ENCODE results near the gene MOCS1. TPM values are rescaled to one million over a fixed set of nuclear protein-coding genes. Genes with fewer than 3 reads are reported as not detected.

MOCS1 gene
- total RNA-seq, 4 donors from 2014 or later = 23.4 to 39.8 (median 33.1) TPM

DNA sequence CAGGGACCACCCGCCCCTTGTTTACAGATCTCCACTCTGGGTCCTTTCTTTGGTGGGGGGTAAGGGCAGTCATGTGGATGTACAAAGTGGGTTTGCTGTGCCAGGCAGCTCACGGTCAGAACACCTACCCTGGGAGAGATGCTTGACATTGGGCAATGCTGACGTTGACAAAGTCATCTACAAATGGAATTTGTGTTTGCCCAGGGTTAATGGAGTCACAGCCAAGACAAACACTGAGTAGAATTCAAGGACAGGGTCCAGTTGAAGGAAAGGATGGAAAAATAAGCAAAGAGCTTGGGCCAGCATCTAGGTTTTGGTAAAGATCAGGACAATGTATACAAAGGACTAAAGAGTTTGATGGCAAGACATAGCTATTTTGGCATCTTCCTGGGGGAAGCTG, 54.7 kb downstream of the MOCS1 start:
- intact Hi-C loops (cut with DNase I) = loop anchor here (10.0 kb wide), 1 partner anchor 425 kb away; no protein-coding TSS in a partner anchor
- TF ChIP-seq, protein P1, sequence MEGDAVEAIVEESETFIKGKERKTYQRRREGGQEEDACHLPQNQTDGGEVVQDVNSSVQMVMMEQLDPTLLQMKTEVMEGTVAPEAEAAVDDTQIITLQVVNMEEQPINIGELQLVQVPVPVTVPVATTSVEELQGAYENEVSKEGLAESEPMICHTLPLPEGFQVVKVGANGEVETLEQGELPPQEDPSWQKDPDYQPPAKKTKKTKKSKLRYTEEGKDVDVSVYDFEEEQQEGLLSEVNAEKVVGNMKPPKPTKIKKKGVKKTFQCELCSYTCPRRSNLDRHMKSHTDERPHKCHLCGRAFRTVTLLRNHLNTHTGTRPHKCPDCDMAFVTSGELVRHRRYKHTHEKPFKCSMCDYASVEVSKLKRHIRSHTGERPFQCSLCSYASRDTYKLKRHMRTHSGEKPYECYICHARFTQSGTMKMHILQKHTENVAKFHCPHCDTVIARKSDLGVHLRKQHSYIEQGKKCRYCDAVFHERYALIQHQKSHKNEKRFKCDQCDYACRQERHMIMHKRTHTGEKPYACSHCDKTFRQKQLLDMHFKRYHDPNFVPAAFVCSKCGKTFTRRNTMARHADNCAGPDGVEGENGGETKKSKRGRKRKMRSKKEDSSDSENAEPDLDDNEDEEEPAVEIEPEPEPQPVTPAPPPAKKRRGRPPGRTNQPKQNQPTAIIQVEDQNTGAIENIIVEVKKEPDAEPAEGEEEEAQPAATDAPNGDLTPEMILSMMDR (IDR thresholded peaks at IDR 0.05) = no peak
- no peak for TF ChIP-seq POLR2A (IDR thresholded peaks at IDR 0.05)
- no peak for DNase-seq
- H3K4me1 ChIP-seq = peaks cover 6 to 35% of the 10 kb centered on the region in 2 donors
- H3K9me3 ChIP-seq = no peaks in the 10 kb centered on the region
- H3K27ac ChIP-seq = no peak overlapping the region
- H3K4me3 ChIP-seq (replicated peaks in 1 of 3) = no peak overlapping the region
- WGBS, 2 donors = 56 to 65% methylated on average over 3 of the region's 3 CpGs
- H3K36me3 ChIP-seq = peaks cover 5 to 6% of the 10 kb centered on the region in 2 donors
- H3K27me3 ChIP-seq = no peaks in the 10 kb centered on the region

DNA sequence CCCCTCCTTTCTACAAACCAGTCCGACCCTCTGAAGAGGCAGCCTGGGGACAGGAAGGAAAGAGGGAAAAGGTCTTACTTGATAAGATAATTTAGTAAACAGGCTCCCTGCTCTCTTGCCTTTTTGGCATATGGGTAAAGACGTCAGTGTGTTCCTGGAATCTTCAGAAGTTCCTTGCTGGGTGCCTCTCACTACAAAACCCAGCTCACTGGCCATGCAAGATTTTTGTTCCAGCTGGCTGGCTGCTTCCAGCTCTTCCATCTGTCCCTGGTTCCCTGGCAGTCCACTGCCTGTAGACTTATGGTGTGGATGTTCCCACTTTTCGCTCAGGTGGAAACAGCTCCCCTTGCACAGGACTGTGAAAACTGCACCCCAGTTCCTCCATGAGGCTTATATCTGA, 57.4 kb downstream of the MOCS1 start:
- Histone ChIP-seq H3K9me3 (no peaks in the 10 kb centered on the region), H3K4me1 (peaks cover 1 to 23% of the 10 kb centered on the region in 2 donors), H3K27me3 (no peaks in the 10 kb centered on the region), H3K4me3 (replicated peaks in 1 of 3) (no peak overlapping the region), H3K27ac (peak overlapping the region in 2 of 3 donors; percentile 42 to 57), H3K36me3 (peaks cover 5 to 6% of the 10 kb centered on the region in 2 donors)
- no peak for TF ChIP-seq POLR2A (IDR thresholded peaks at IDR 0.05)
- TF ChIP-seq, protein P1 (IDR thresholded peaks at IDR 0.05) = no peak
- WGBS, 2 donors = 29 to 30% methylated on average over 3 of the region's 3 CpGs
- DNase-seq = peak; percentile 63 to 64
- intact Hi-C loops (cut with DNase I) = loop anchor here (10.0 kb wide), 1 partner anchor 428 kb away; no protein-coding TSS in a partner anchor

DNA sequence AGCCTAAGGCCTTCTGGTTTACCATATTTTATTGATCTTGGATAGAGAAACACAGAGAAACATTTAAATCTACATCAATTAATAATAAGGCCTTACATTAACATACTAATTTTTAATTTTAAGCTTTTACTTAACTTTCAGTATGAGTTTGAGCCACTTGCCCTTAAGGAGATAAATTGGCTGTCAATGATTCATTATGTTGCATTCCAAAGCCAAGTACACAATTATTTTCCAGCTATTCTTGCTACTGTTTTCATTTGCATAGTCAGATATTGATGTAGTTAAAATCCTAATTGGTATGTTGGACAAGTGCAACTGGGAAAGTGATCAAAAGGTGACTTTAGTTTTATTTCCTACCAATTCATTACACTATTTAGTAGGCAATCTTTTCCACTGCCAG, 58.2 kb downstream of the MOCS1 start:
- intact Hi-C loops (cut with DNase I) = loop anchor here (10.0 kb wide), 1 partner anchor 429 kb away; no protein-coding TSS in a partner anchor
- no peak overlapping the region for H3K4me3 ChIP-seq (replicated peaks in 1 of 3)
- DNase-seq = no peak
- TF ChIP-seq, protein P1 (IDR thresholded peaks at IDR 0.05) = no peak
- no peak for TF ChIP-seq POLR2A (IDR thresholded peaks at IDR 0.05)
- no peaks in the 10 kb centered on the region for H3K9me3 ChIP-seq
- peak overlapping the region in 1 of 3 donors; percentile 57 for H3K27ac ChIP-seq
- peaks cover 0 to 22% of the 10 kb centered on the region in 2 donors for H3K4me1 ChIP-seq
- no peaks in the 10 kb centered on the region for H3K27me3 ChIP-seq
- peaks cover 5 to 6% of the 10 kb centered on the region in 2 donors for H3K36me3 ChIP-seq

DNA sequence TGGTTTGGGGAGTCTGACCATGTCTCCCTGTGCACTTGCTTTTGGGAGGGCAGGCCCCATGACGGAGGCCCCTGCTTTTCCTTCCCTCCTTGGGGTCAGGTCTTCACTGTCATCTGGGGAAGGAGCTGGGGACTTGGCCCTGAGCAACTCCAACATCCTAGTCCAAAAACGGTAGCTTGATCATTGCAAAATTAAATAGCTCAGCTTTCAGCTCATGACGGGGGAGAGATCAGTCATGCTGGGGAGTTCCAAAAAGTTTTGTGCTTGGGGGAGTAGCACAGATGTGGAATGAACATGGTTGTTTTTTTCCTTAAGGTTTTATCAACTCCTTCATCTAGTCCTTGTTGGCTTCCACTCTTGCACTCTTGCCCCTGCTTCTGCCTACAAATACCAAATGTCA, 60.8 kb downstream of the MOCS1 start:
- TF ChIP-seq POLR2A (IDR thresholded peaks at IDR 0.05) = no peak
- TF ChIP-seq, protein P1 (IDR thresholded peaks at IDR 0.05) = no peak
- Histone ChIP-seq H3K27ac (no peak overlapping the region), H3K4me3 (replicated peaks in 1 of 3) (no peak overlapping the region), H3K9me3 (no peaks in the 10 kb centered on the region), H3K36me3 (peaks cover 5 to 6% of the 10 kb centered on the region in 2 donors), H3K4me1 (peaks cover 0 to 16% of the 10 kb centered on the region in 2 donors), H3K27me3 (no peaks in the 10 kb centered on the region)
- 85 to 94% methylated on average over 3 of the region's 3 CpGs for WGBS, 2 donors
- no peak for DNase-seq
- intact Hi-C loops (cut with DNase I) = loop anchor here (10.0 kb wide), 1 partner anchor 431 kb away; no protein-coding TSS in a partner anchor

DNA sequence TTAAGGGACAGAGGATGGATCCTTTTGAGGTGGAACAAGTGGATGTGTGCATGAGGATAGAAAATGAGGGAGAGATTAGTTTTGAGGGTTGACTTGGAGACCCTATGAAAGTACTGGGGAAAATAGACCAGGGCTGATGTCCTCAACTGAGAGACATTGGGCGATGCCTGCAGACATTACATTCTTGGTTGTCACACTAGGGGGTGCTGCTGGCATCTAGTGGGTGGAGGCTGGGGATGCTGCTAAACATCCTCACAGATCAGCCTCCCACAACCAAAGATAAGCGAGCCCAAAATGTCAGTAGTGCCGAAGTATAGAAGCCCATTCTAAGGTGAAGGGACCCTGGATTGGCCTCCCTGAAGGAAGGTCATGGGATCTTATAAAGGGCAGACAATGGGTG, 63.3 kb downstream of the MOCS1 start:
- Histone ChIP-seq H3K9me3 (no peaks in the 10 kb centered on the region), H3K36me3 (peaks cover 6 to 12% of the 10 kb centered on the region in 2 donors), H3K27ac (no peak overlapping the region), H3K4me3 (replicated peaks in 1 of 3) (no peak overlapping the region), H3K4me1 (peaks cover 0 to under 1% of the 10 kb centered on the region in 2 donors), H3K27me3 (no peaks in the 10 kb centered on the region)
- 94 to 98% methylated on average over 3 of the region's 3 CpGs for WGBS, 2 donors
- intact Hi-C loops (cut with DNase I) = loop anchor here (10.0 kb wide), 1 partner anchor 434 kb away; no protein-coding TSS in a partner anchor
- no peak for DNase-seq
- TF ChIP-seq, protein P1 (IDR thresholded peaks at IDR 0.05) = no peak
- no peak for TF ChIP-seq POLR2A (IDR thresholded peaks at IDR 0.05)

Measured in thyroid gland (tissue), 4 donors.